Hepatic stellate cell (primary cell): ENCODE measurements around the gene STARD13.

Source experiments
- DNase-seq: peaks from one replicate; pipeline ENCODE4 v3.0.0; 2011; ENCODE audit warnings: low spot score

The STARD13 gene

GRCh38 chr13:33277946-33278345 is 7.6 kb downstream of the STARD13 start:
- no peak for DNase-seq

GRCh38 chr13:33277037-33277740 is 8.4 kb downstream of the STARD13 start:
- DNase-seq = no peak

GRCh38 chr13:33276570-33276969 is 9.0 kb downstream of the STARD13 start:
- no peak for DNase-seq

GRCh38 chr13:33275916-33276315 is 9.6 kb downstream of the STARD13 start:
- DNase-seq = no peak

- DNase-seq = no peak
These were observed 11.3 kb downstream of the STARD13 start for GRCh38 chr13:33274264-33274663.

- DNase-seq = no peak
These were observed 12.9 kb downstream of the STARD13 start for GRCh38 chr13:33272531-33273124.

- no peak for DNase-seq
These were observed 13.8 kb downstream of the STARD13 start for GRCh38 chr13:33271759-33272158.

GRCh38 chr13:33270895-33271538 is 14.5 kb downstream of the STARD13 start:
- DNase-seq = no peak

GRCh38 chr13:33265607-33266006 is 19.9 kb downstream of the STARD13 start:
- no peak for DNase-seq

- no peak for DNase-seq
These were observed 20.4 kb downstream of the STARD13 start for GRCh38 chr13:33265133-33265532.

GRCh38 chr13:33264620-33264978 is 21.0 kb downstream of the STARD13 start:
- no peak for DNase-seq

- DNase-seq = no peak
These were observed 21.5 kb downstream of the STARD13 start for GRCh38 chr13:33263976-33264619.

GRCh38 chr13:33263484-33263883 is 22.1 kb downstream of the STARD13 start:
- DNase-seq = no peak

- DNase-seq = no peak
These were observed 22.6 kb downstream of the STARD13 start for GRCh38 chr13:33262997-33263396.

- no peak for DNase-seq
These were observed 23.0 kb downstream of the STARD13 start for GRCh38 chr13:33262594-33262993.

GRCh38 chr13:33262062-33262487 is 23.5 kb downstream of the STARD13 start:
- DNase-seq = no peak

- no peak for DNase-seq
These were observed 24.0 kb downstream of the STARD13 start for GRCh38 chr13:33261387-33262061.

- DNase-seq = no peak
These were observed 25.1 kb downstream of the STARD13 start for GRCh38 chr13:33260168-33261098.

GRCh38 chr13:33259296-33259695 is 26.3 kb downstream of the STARD13 start:
- DNase-seq = no peak

GRCh38 chr13:33258808-33259193 is 26.8 kb downstream of the STARD13 start:
- DNase-seq = no peak
